Smooth muscle cell (in vitro differentiated cells): ENCODE results near the gene CUL4A. TPM values are rescaled to one million over a fixed set of nuclear protein-coding genes. Genes with fewer than 3 reads are reported as not detected.

Source experiments
- DNase-seq: peaks from one replicate; lab custom pipeline; 2025; ENCODE audit not compliant: unreplicated experiment; lab: John Stamatoyannopoulos, UW
- H2AFZ ChIP-seq: fragments of 200-600 bp; sonication (generic); 2 replicates; pipeline ENCODE4 v1.6.0; 2016; ENCODE audit warnings: antibody characterized with exemption, low read depth, mild to moderate bottlenecking
- H3F3A ChIP-seq: fragments of 200-600 bp; sonication (generic); 2 replicates; pipeline ENCODE4 v1.6.0; 2017; ENCODE audit warnings: antibody characterized with exemption, low read depth
- H3K27ac ChIP-seq: fragments of 200-600 bp; sonication (generic); 2 replicates; pipeline ENCODE4 v1.5.1; 2016; ENCODE audit warnings: low read depth, mild to moderate bottlenecking
- H3K27me3 ChIP-seq: fragments of 200-600 bp; sonication (generic); 2 replicates; pipeline ENCODE4 v1.6.1; 2016; ENCODE audit warnings: low read depth, mild to moderate bottlenecking
- H3K36me3 ChIP-seq: fragments of 200-600 bp; sonication (generic); 2 replicates; pipeline ENCODE4 v1.5.1; 2016; ENCODE audit warnings: low read depth
- H3K4me1 ChIP-seq: fragments of 200-600 bp; sonication (generic); 2 replicates; pipeline ENCODE4 v1.5.1; 2016; ENCODE audit warnings: low read depth
- H3K4me2 ChIP-seq: fragments of 200-600 bp; sonication (generic); 2 replicates; pipeline ENCODE4 v1.6.0; 2016; ENCODE audit warnings: mild to moderate bottlenecking
- H3K4me3 ChIP-seq: fragments of 200-600 bp; sonication (generic); 2 replicates; pipeline ENCODE4 v1.5.1; 2016; ENCODE audit warnings: mild to moderate bottlenecking
- H3K79me2 ChIP-seq: fragments of 200-600 bp; sonication (generic); 2 replicates; pipeline ENCODE4 v1.6.0; 2016; ENCODE audit warnings: low read depth, mild to moderate bottlenecking
- H3K9ac ChIP-seq: fragments of 200-600 bp; sonication (generic); 2 replicates; pipeline ENCODE4 v1.6.0; 2016; ENCODE audit warnings: low read depth
- H3K9me3 ChIP-seq: fragments of 200-600 bp; sonication (generic); replicated peaks from 2 replicates; pipeline ENCODE4 v1.5.1; 2016; ENCODE audit warnings: low read depth
- H4K20me1 ChIP-seq: fragments of 200-600 bp; sonication (generic); 2 replicates; pipeline ENCODE4 v1.6.0; 2016; ENCODE audit warnings: low read depth
- WGBS: methylation state at CpG from one replicate; pipeline ENCODE4 v1.1.7; 2016; ENCODE audit warnings: low lambda C conversion rate; 5-methylcytosine and 5-hydroxymethylcytosine counted together
- polyA plus RNA-seq: library from polyadenylated mRNA; unstranded; fragments of >200 nt; fragmentation: Nextera tagmentation; extraction: Ambion mirVana; gene quantifications from 2 replicates; pipeline ENCODE4 v1.2.1, GENCODE V29; 2016
- total RNA-seq: library from RNA; depleted of rRNA; stranded (reverse); fragments of >200 nt; gene quantifications from 2 replicates; pipeline ENCODE4 v1.2.3, GENCODE V29; 2014
- TF ChIP-seq, protein P1 (sequence below): fragments of 200-600 bp; sonication (generic); IDR thresholded peaks from 2 replicates; pipeline ENCODE4 v1.5.1; 2017; ENCODE audit warnings: borderline replicate concordance, mild to moderate bottlenecking, antibody characterized with exemption; ENCODE audit not compliant: insufficient read depth, poor library complexity, severe bottlenecking

CUL4A gene
- total and polyA plus RNA-seq, 2 experiments from 2014 or later, result 40.3 to 62.7 TPM

DNA sequence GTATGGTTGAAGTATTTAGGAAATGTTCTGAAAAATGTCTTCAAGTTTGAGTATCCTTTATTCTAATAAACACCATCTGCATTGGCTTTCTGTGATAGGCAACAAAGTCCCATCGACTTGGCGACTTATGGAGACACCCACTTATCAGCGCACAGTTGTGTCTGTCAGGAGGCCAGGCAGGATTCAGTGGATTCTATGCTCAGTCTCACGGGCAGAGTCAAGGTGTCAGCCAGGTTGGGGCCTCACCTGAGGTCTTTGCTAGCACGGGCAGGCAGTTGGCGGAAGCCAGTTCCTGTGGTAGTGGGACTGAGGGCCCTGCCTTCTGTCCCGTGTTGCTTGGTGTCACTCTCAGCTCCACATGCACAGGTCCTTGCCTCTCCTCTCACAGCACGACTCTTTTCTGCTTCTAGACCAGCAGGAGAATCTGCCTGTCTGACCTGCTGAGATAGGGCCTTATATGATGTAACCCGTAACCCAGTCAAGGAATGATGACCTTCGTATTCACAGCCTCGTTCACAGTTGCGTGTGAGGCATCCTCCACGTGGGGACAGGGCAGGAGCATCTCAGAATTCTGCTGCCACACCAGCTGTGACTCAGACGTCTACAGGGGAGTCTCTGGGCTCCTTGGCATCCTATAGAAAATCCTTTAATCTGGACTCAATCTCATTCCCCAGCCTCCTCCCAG lies 10.0 kb downstream of the CUL4A start:
- 79% methylated on average over 14 of the region's 14 CpGs for WGBS
- peak overlapping the region; percentile 68 for H3K27ac ChIP-seq
- H3K79me2 ChIP-seq, result peaks cover 84% of the 10 kb centered on the region
- no peaks in the 10 kb centered on the region for H3K9me3 ChIP-seq
- peaks cover 15% of the 10 kb centered on the region for H3K4me1 ChIP-seq
- no peak overlapping the region for H3K4me2 ChIP-seq
- no peaks in the 10 kb centered on the region for H3K27me3 ChIP-seq
- H3K9ac ChIP-seq, result no peak overlapping the region
- no peak overlapping the region for H2AFZ ChIP-seq
- H3K36me3 ChIP-seq, result no peaks in the 10 kb centered on the region
- no peak overlapping the region for H3K4me3 ChIP-seq
- DNase-seq, result no peak
- TF ChIP-seq, protein P1, sequence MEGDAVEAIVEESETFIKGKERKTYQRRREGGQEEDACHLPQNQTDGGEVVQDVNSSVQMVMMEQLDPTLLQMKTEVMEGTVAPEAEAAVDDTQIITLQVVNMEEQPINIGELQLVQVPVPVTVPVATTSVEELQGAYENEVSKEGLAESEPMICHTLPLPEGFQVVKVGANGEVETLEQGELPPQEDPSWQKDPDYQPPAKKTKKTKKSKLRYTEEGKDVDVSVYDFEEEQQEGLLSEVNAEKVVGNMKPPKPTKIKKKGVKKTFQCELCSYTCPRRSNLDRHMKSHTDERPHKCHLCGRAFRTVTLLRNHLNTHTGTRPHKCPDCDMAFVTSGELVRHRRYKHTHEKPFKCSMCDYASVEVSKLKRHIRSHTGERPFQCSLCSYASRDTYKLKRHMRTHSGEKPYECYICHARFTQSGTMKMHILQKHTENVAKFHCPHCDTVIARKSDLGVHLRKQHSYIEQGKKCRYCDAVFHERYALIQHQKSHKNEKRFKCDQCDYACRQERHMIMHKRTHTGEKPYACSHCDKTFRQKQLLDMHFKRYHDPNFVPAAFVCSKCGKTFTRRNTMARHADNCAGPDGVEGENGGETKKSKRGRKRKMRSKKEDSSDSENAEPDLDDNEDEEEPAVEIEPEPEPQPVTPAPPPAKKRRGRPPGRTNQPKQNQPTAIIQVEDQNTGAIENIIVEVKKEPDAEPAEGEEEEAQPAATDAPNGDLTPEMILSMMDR, result no peak
- H3F3A ChIP-seq, result peaks cover 4% of the 10 kb centered on the region
- peaks cover 97% of the 10 kb centered on the region for H4K20me1 ChIP-seq

- H3K9me3 ChIP-seq, result no peaks in the 10 kb centered on the region
- no peaks in the 10 kb centered on the region for H3K36me3 ChIP-seq
- peaks cover 15% of the 10 kb centered on the region for H3K4me1 ChIP-seq
- no peak overlapping the region for H3K9ac ChIP-seq
- peak overlapping the region; percentile 32 for H3K4me2 ChIP-seq
- no peaks in the 10 kb centered on the region for H3K27me3 ChIP-seq
- H3K27ac ChIP-seq, result peak overlapping the region; percentile 67
- peaks cover 77% of the 10 kb centered on the region for H3K79me2 ChIP-seq
- no peak overlapping the region for H2AFZ ChIP-seq
- no peak for DNase-seq
- TF ChIP-seq, protein P1, result no peak
- no peak overlapping the region for H3K4me3 ChIP-seq
- peaks cover 4% of the 10 kb centered on the region for H3F3A ChIP-seq
- 93% methylated on average over 13 of the region's 13 CpGs for WGBS
- H4K20me1 ChIP-seq, result peaks cover 92% of the 10 kb centered on the region
Observed at GRCh38 chr13:113220141-113220598, 10.8 kb downstream of the CUL4A start.

GRCh38 chr13:113220877-113221276 lies 11.5 kb downstream of the CUL4A start:
- TF ChIP-seq, protein P1, result no peak
- Histone ChIP-seq H3K9me3 (no peaks in the 10 kb centered on the region), H3K79me2 (peaks cover 74% of the 10 kb centered on the region), H3K4me3 (no peak overlapping the region), H4K20me1 (peaks cover 87% of the 10 kb centered on the region), H3K4me2 (no peak overlapping the region), H3K36me3 (no peaks in the 10 kb centered on the region), H3F3A (peaks cover 4% of the 10 kb centered on the region), H3K9ac (no peak overlapping the region), H3K27me3 (no peaks in the 10 kb centered on the region), H2AFZ (no peak overlapping the region), H3K4me1 (peaks cover 15% of the 10 kb centered on the region), H3K27ac (peak overlapping the region; percentile 67)
- 85% methylated on average over 7 of the region's 7 CpGs for WGBS
- no peak for DNase-seq

- H2AFZ ChIP-seq, result no peak overlapping the region
- H3K27ac ChIP-seq, result no peak overlapping the region
- TF ChIP-seq, protein P1, result no peak
- no peaks in the 10 kb centered on the region for H3K9me3 ChIP-seq
- H3K9ac ChIP-seq, result no peak overlapping the region
- H4K20me1 ChIP-seq, result peaks cover 76% of the 10 kb centered on the region
- DNase-seq, result no peak
- WGBS, result 99% methylated on average over 7 of the region's 7 CpGs
- H3K79me2 ChIP-seq, result peaks cover 62% of the 10 kb centered on the region
- H3K4me1 ChIP-seq, result no peaks in the 10 kb centered on the region
- no peak overlapping the region for H3K4me2 ChIP-seq
- no peaks in the 10 kb centered on the region for H3K36me3 ChIP-seq
- H3K27me3 ChIP-seq, result no peaks in the 10 kb centered on the region
- H3F3A ChIP-seq, result no peaks in the 10 kb centered on the region
- no peak overlapping the region for H3K4me3 ChIP-seq
Observed at GRCh38 chr13:113223070-113223469, 13.7 kb downstream of the CUL4A start.
